OCI-LY7 (cell line): ENCODE results near the gene E2F2. TPM values are rescaled to one million over a fixed set of nuclear protein-coding genes. Genes with fewer than 3 reads are reported as not detected.

Source experiments
- BruUV-seq: library from RNA; stranded (reverse); fragments of 400-500 nt; replicated peaks from 2 replicates; lab custom pipeline; 2021; lab: Mats Ljungman, UMichigan
- CTCF ChIA-PET: fragments of 300-600 bp; sonication (Branson Sonifier 250); formaldehyde crosslinking; loops from one replicate; lab custom pipeline; 2022; ENCODE audit warnings: antibody characterized with exemption; ENCODE audit not compliant: unreplicated experiment; lab: Charles Lee
- POLR2A ChIA-PET: fragments of 300-600 bp; sonication (Branson Sonifier 250); formaldehyde crosslinking; loops from one replicate; lab custom pipeline; 2022; ENCODE audit warnings: antibody characterized with exemption; lab: Charles Lee
- DNase-seq: peaks from one replicate; pipeline ENCODE4 v3.0.0-alpha.2; 2015; ENCODE audit warnings: low spot score
- H2AFZ ChIP-seq: fragments of 200-600 bp; sonication (generic), shearing (Covaris generic); 2 replicates; pipeline ENCODE4 v1.6.1; 2014; ENCODE audit warnings: mild to moderate bottlenecking, antibody characterized with exemption, low read length, moderate library complexity
- H3K27ac ChIP-seq: fragments of 200-600 bp; sonication (generic); 2 replicates; pipeline ENCODE4 v1.5.1; 2014; ENCODE audit warnings: mixed run types, low read depth, mild to moderate bottlenecking, moderate library complexity, low read length, inconsistent platforms; ENCODE audit not compliant: poor library complexity, severe bottlenecking
- H3K36me3 ChIP-seq: fragments of 200-600 bp; sonication (generic); 2 replicates; pipeline ENCODE4 v1.6.1; 2014; ENCODE audit warnings: mild to moderate bottlenecking, antibody characterized with exemption, low read length, moderate library complexity, mixed read lengths; ENCODE audit not compliant: insufficient read depth
- H3K4me1 ChIP-seq: fragments of 200-600 bp; sonication (generic); 2 replicates; pipeline ENCODE4 v1.5.1; 2014; ENCODE audit warnings: mild to moderate bottlenecking, low read length; ENCODE audit not compliant: insufficient read depth, poor library complexity, severe bottlenecking
- H3K4me2 ChIP-seq: fragments of 200-600 bp; sonication (generic); 2 replicates; pipeline ENCODE4 v1.6.1; 2014; ENCODE audit warnings: mild to moderate bottlenecking, low read length
- H3K4me3 ChIP-seq: fragments of 200-600 bp; sonication (generic); 2 replicates; pipeline ENCODE4 v1.5.1; 2014; ENCODE audit warnings: mild to moderate bottlenecking, low read depth, low read length; ENCODE audit not compliant: poor library complexity, severe bottlenecking
- H3K79me2 ChIP-seq: fragments of 200-600 bp; sonication (generic); 2 replicates; pipeline ENCODE4 v1.6.1; 2016; ENCODE audit warnings: low read depth, mild to moderate bottlenecking, low read length, moderate library complexity, mixed read lengths; ENCODE audit not compliant: insufficient read depth
- H3K9me2 ChIP-seq: fragments of 200-600 bp; sonication (generic); 2 replicates; pipeline ENCODE4 v1.6.1; 2016; ENCODE audit warnings: mild to moderate bottlenecking, low read length, mixed read lengths; ENCODE audit not compliant: insufficient read depth
- H3K9me3 ChIP-seq: fragments of 200-600 bp; sonication (generic); 2 replicates; pipeline ENCODE4 v1.6.1; 2014; ENCODE audit warnings: mild to moderate bottlenecking, mixed run types, low read length, mixed read lengths
- H4K20me1 ChIP-seq: fragments of 200-600 bp; sonication (generic); 2 replicates; pipeline ENCODE4 v1.6.1; 2014; ENCODE audit warnings: mild to moderate bottlenecking, antibody characterized with exemption, low read length, moderate library complexity, mixed read lengths; ENCODE audit not compliant: insufficient read depth
- CTCF ChIP-seq: fragments of 200-600 bp; sonication (generic); conservative IDR thresholded peaks from 2 replicates; pipeline ENCODE4 v1.5.1; 2014; ENCODE audit warnings: mild to moderate bottlenecking, antibody characterized with exemption, low read length, moderate library complexity, mixed read lengths
- EZH2phosphoT487 ChIP-seq: fragments of 200-600 bp; sonication (generic); IDR thresholded peaks from 2 replicates; pipeline ENCODE4 v1.6.1; 2018; ENCODE audit warnings: low read depth, borderline replicate concordance, mild to moderate bottlenecking, mixed run types, antibody characterized with exemption, low read length, moderate library complexity, mixed read lengths
- intact Hi-C: fragments of 100-400 bp; cut with micrococcal nuclease; formaldehyde crosslinking; loops from one replicate; pipeline ENCODE4 v1.10.0; 2022; ENCODE audit not compliant: unreplicated experiment
- total RNA-seq, 2 experiments: library from RNA; depleted of rRNA in 1 of 2; stranded (reverse); fragments of >200 nt in 1 of 2; shearing (Covaris generic) in 1 of 2; gene quantifications; 2 replicates each; pipeline ENCODE4 v1.2.3, GENCODE V29; 2014 to 2022

The E2F2 gene
- total RNA-seq, 2 experiments from 2014 or later: 203 to 212 TPM

GRCh38 chr1:23558140-23558871, 27.3 kb upstream of the E2F2 start:
- H3K79me2 ChIP-seq: peaks cover 59% of the 10 kb centered on the region
- peak overlapping the region; percentile 94 for H3K4me3 ChIP-seq
- peaks cover 18% of the 10 kb centered on the region for H4K20me1 ChIP-seq
- H3K4me2 ChIP-seq: peak overlapping the region; percentile 93
- no peaks in the 10 kb centered on the region for H3K9me2 ChIP-seq
- no TSS peak for BruUV-seq
- DNase-seq: peak; percentile 70
- TF ChIP-seq CTCF: no peak
- ChIA-PET CTCF (interaction anchor here (0.8 kb wide), 1 partner anchor 13 kb away, joined by 3 read pairs; no protein-coding TSS in a partner anchor), POLR2A (interaction anchor here (0.6 to 12.1 kb wide), 17 partner anchors 15 to 397 kb away, joined by 3 to 259 read pairs (median 7); no protein-coding TSS in a partner anchor)
- no peak overlapping the region for H2AFZ ChIP-seq
- H3K27ac ChIP-seq: peak overlapping the region; percentile 97
- peaks cover 28% of the 10 kb centered on the region for H3K36me3 ChIP-seq
- intact Hi-C loops: no loop called here
- no peaks in the 10 kb centered on the region for H3K9me3 ChIP-seq
- peaks cover 69% of the 10 kb centered on the region for H3K4me1 ChIP-seq

- peak overlapping the region; percentile 94 for H3K4me3 ChIP-seq
- no peak overlapping the region for H2AFZ ChIP-seq
- H3K79me2 ChIP-seq: peaks cover 57% of the 10 kb centered on the region
- ChIA-PET POLR2A (interaction anchor here (0.7 to 12.1 kb wide), 7 partner anchors 16 to 397 kb away, joined by 3 to 259 read pairs (median 43); no protein-coding TSS in a partner anchor), CTCF (interaction anchor here (0.8 kb wide), 1 partner anchor 14 kb away, joined by 3 read pairs; no protein-coding TSS in a partner anchor)
- H3K27ac ChIP-seq: peak overlapping the region; percentile 97
- peaks cover 67% of the 10 kb centered on the region for H3K4me1 ChIP-seq
- intact Hi-C loops: loop anchor here (1.0 kb wide), 1 partner anchor 17 kb away; no protein-coding TSS in a partner anchor
- no peaks in the 10 kb centered on the region for H3K9me3 ChIP-seq
- no peaks in the 10 kb centered on the region for H3K9me2 ChIP-seq
- DNase-seq: peak; percentile 77
- peaks cover 28% of the 10 kb centered on the region for H3K36me3 ChIP-seq
- H4K20me1 ChIP-seq: peaks cover 18% of the 10 kb centered on the region
- BruUV-seq: no TSS peak
- no peak for TF ChIP-seq EZH2phosphoT487
- 0 out of 2 replicates have a peak, but pooled peaks have one; percentile 21 for TF ChIP-seq CTCF
- peak overlapping the region; percentile 93 for H3K4me2 ChIP-seq
Measured at GRCh38 chr1:23557471-23558124, 26.6 kb upstream of the E2F2 start.
